Activated T-helper 1 cell treated with anti-CD3 and anti-CD28 coated beads, Interleukin-12 subunit alpha, Interleukin-12 subunit beta, Interleukin-2, Interleukin-4 antibody, amounts not matched to agents 30 ng/mL and 10 ng/mL and 1 ng/mL, durations not matched to agents 14 hours and 24 hours and 36 hours (primary cell): Measurements from ENCODE around the gene MORN1. TPM values are rescaled to one million over a fixed set of nuclear protein-coding genes. Genes with fewer than 3 reads are reported as not detected.
"Not testable (repeated sequence)": the region's sequence is repeated elsewhere in the genome, so short reads cannot be mapped to it uniquely, and the experiment has no call there.

Experiments used
- DNase-seq: peaks from one replicate; pipeline ENCODE4 v3.0.0; 2021; ENCODE audit warnings: low spot score
- H3K27ac Mint-ChIP-seq: one replicate; pipeline ENCODE4 v1.8.0; 2021; ENCODE audit warnings: mild to moderate bottlenecking, mixed read lengths
- H3K27me3 Mint-ChIP-seq: one replicate; pipeline ENCODE4 v1.8.0; 2022; ENCODE audit warnings: mild to moderate bottlenecking, moderate library complexity, mixed read lengths; ENCODE audit not compliant: insufficient read depth
- H3K36me3 Mint-ChIP-seq: one replicate; pipeline ENCODE4 v1.8.0; 2021; ENCODE audit warnings: low read depth, mixed read lengths
- H3K4me1 Mint-ChIP-seq: one replicate; pipeline ENCODE4 v1.8.0; 2021; ENCODE audit warnings: low read depth, mixed read lengths
- H3K4me3 Mint-ChIP-seq: one replicate; pipeline ENCODE4 v1.8.0; 2021; ENCODE audit warnings: mild to moderate bottlenecking, moderate library complexity, mixed read lengths
- H3K9me3 Mint-ChIP-seq: one replicate; pipeline ENCODE4 v1.8.0; 2021; ENCODE audit warnings: mixed read lengths
- intact Hi-C: fragments of 100-400 bp; cut with micrococcal nuclease; formaldehyde crosslinking; loops from one replicate; pipeline ENCODE4 v1.15.1; 2024
- total RNA-seq: library from RNA; stranded (reverse); gene quantifications from 2 replicates; pipeline ENCODE4 v1.2.3, GENCODE V29; 2022

The MORN1 gene
- total RNA-seq, 1 donor from 2014 or later, result 8.4 TPM

- H3K27me3 Mint-ChIP-seq, result no peaks in the 10 kb centered on the region
- intact Hi-C loops, result loop anchor here (5.0 kb wide), 1 partner anchor 244 kb away; no protein-coding TSS in a partner anchor
- peaks cover 26% of the 10 kb centered on the region for H3K4me1 Mint-ChIP-seq
- H3K27ac Mint-ChIP-seq, result no peak overlapping the region
- no peaks in the 10 kb centered on the region for H3K9me3 Mint-ChIP-seq
- H3K4me3 Mint-ChIP-seq, result no peak overlapping the region
- peaks cover 15% of the 10 kb centered on the region for H3K36me3 Mint-ChIP-seq
- DNase-seq, result no peak
Measured at GRCh38 chr1:2303781-2304180, 87.6 kb downstream of the MORN1 start.

GRCh38 chr1:2303016-2303775 lies 88.2 kb downstream of the MORN1 start:
- intact Hi-C loops, result loop anchor here (5.0 kb wide), 1 partner anchor 244 kb away; no protein-coding TSS in a partner anchor
- Mint-ChIP-seq H3K27me3 (no peaks in the 10 kb centered on the region), H3K9me3 (no peaks in the 10 kb centered on the region), H3K4me3 (no peak overlapping the region), H3K27ac (no peak overlapping the region), H3K4me1 (peaks cover 28% of the 10 kb centered on the region), H3K36me3 (peaks cover 13% of the 10 kb centered on the region)
- no peak for DNase-seq

GRCh38 chr1:2302292-2302925 lies 88.9 kb downstream of the MORN1 start:
- intact Hi-C loops, result loop anchor here (5.0 kb wide), 1 partner anchor 245 kb away; no protein-coding TSS in a partner anchor
- peaks cover 28% of the 10 kb centered on the region for H3K4me1 Mint-ChIP-seq
- H3K27me3 Mint-ChIP-seq, result no peaks in the 10 kb centered on the region
- H3K27ac Mint-ChIP-seq, result peak overlapping the region; percentile 34
- no peak overlapping the region for H3K4me3 Mint-ChIP-seq
- H3K9me3 Mint-ChIP-seq, result no peaks in the 10 kb centered on the region
- no peak for DNase-seq
- peaks cover 7% of the 10 kb centered on the region for H3K36me3 Mint-ChIP-seq

DNA sequence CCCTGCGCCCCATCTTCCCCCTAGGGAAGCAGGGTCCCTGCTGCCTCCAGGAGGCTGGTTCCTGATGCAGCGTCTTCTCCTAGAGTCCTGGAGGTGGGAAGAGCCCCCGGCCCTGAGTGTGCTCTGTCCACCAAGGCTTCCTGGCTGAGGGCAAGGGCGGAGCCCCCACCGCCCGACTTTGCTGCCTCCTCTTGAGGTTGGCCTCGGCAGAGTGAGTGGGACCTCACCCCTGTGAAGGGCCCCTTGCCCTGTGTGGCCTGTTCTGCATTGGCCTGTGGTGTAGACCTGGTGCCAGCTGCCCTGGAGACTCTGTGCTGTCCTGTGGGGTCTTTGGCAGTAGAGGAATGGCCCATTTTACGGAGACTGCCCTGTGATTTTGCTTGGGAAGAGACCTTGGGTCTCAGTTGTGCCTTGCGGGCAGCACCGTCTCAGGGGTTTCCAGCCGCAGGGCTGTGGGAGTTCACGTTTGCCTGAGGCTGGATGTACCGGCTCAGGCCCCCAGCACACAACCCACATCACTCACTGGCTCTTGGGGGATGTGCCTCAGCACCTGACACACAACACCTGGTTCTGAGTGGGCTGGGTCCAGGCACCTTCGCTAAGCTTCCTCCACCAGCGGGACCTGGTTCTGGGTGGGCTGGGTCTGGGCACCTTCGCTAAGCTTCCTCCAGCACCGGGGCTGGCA lies 89.6 kb downstream of the MORN1 start:
- peaks cover 29% of the 10 kb centered on the region for H3K4me1 Mint-ChIP-seq
- H3K27ac Mint-ChIP-seq, result peak overlapping the region; percentile 91
- H3K27me3 Mint-ChIP-seq, result no peaks in the 10 kb centered on the region
- H3K4me3 Mint-ChIP-seq, result peak overlapping the region; percentile 77
- peaks cover 5% of the 10 kb centered on the region for H3K36me3 Mint-ChIP-seq
- no peak for DNase-seq
- intact Hi-C loops, result loop anchor here (2.0 to 5.0 kb wide), 3 partner anchors 13 to 246 kb away; no protein-coding TSS in a partner anchor
- no peaks in the 10 kb centered on the region for H3K9me3 Mint-ChIP-seq

GRCh38 chr1:2300851-2301606 lies 90.3 kb downstream of the MORN1 start:
- Mint-ChIP-seq H3K36me3 (peaks cover 4% of the 10 kb centered on the region), H3K9me3 (no peaks in the 10 kb centered on the region), H3K4me3 (peak overlapping the region; percentile 77), H3K4me1 (peaks cover 35% of the 10 kb centered on the region), H3K27ac (peak overlapping the region; percentile 91), H3K27me3 (no peaks in the 10 kb centered on the region)
- intact Hi-C loops, result loop anchor here (1.0 to 5.0 kb wide), 6 partner anchors 11 to 246 kb away; no protein-coding TSS in a partner anchor
- DNase-seq, result peak; percentile 77

DNA sequence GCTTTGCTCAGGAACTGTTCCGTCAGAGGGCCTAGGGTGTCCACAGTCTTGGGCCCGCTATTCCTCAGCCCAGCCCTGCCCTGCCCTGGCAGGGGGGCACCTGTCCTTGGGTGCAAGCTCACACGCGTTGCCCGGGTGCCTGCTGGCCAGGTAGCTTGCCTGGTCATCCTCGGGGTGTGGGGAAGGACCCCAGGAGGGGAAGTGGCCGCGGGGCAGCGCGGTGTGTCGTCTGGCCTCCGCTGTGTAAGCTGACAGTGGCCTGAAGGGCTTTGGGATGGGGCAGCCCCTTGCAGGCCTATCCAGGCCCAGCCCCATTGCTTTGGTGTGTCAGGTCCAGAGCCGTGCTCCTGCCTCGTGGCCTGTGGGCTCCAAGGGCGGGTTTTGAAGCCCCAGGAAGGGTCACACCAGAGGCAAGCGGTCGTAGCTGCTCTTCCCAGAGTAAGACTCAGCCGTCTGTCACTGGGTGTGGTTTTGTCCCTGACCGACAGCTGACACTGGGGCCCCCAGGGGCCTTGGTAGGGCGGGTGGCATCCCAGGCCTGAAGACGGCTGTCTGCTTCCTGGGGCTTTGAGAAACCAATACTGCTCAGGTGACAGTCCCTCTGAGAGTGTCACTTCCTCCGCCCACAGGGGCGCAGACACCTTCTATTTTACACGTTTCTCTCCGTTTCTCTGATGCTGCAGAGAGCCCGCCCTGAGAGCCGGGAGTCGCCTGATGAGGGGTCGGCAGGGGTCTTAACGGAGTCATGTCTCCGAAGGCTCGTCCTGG lies 91.2 kb downstream of the MORN1 start:
- peaks cover 1% of the 10 kb centered on the region for H3K36me3 Mint-ChIP-seq
- intact Hi-C loops, result loop anchor here (1.0 to 5.0 kb wide), 6 partner anchors 10 to 247 kb away; no protein-coding TSS in a partner anchor
- H3K4me1 Mint-ChIP-seq, result peaks cover 44% of the 10 kb centered on the region
- H3K27ac Mint-ChIP-seq, result peak overlapping the region; percentile 91
- H3K9me3 Mint-ChIP-seq, result no peaks in the 10 kb centered on the region
- no peaks in the 10 kb centered on the region for H3K27me3 Mint-ChIP-seq
- DNase-seq, result peak; percentile 67
- peak overlapping the region; percentile 77 for H3K4me3 Mint-ChIP-seq

GRCh38 chr1:2299131-2299627 lies 92.2 kb downstream of the MORN1 start:
- H3K9me3 Mint-ChIP-seq, result no peaks in the 10 kb centered on the region
- DNase-seq, result no peak
- no peak overlapping the region for H3K4me3 Mint-ChIP-seq
- peaks cover 44% of the 10 kb centered on the region for H3K4me1 Mint-ChIP-seq
- H3K36me3 Mint-ChIP-seq, result peaks cover 1% of the 10 kb centered on the region
- H3K27me3 Mint-ChIP-seq, result no peaks in the 10 kb centered on the region
- H3K27ac Mint-ChIP-seq, result peak overlapping the region; percentile 91
- intact Hi-C loops, result loop anchor here (10.0 kb wide), 2 partner anchors 86 to 226 kb away; partner anchors contain the start of gene PANK4

DNA sequence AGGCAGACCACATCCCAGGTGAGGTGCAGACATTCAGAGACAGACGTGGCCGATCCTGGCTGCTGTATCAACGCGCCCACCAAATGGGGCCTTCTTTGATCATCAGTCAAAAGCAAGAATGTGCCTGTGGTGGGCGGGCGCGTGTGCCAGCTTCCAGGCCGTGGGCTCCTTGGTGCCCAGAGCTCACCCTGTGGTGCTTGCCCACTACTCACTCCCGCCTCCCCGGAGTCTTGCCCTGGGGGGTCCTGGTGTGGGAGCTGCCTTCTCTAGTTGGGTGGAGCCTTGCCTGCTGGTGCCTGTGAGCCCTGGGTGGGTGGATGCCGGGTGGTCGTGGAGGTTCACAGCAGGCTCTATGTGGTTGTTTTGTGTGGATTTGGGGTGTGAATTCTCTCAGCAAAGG lies 92.7 kb downstream of the MORN1 start:
- intact Hi-C loops, result loop anchor here (10.0 kb wide), 2 partner anchors 86 to 226 kb away; partner anchors contain the start of gene PANK4
- Mint-ChIP-seq H3K9me3 (no peaks in the 10 kb centered on the region), H3K27me3 (no peaks in the 10 kb centered on the region), H3K4me3 (no peak overlapping the region), H3K27ac (peak overlapping the region; percentile 52), H3K36me3 (peaks cover 1% of the 10 kb centered on the region), H3K4me1 (peaks cover 44% of the 10 kb centered on the region)
- DNase-seq, result no peak

DNA sequence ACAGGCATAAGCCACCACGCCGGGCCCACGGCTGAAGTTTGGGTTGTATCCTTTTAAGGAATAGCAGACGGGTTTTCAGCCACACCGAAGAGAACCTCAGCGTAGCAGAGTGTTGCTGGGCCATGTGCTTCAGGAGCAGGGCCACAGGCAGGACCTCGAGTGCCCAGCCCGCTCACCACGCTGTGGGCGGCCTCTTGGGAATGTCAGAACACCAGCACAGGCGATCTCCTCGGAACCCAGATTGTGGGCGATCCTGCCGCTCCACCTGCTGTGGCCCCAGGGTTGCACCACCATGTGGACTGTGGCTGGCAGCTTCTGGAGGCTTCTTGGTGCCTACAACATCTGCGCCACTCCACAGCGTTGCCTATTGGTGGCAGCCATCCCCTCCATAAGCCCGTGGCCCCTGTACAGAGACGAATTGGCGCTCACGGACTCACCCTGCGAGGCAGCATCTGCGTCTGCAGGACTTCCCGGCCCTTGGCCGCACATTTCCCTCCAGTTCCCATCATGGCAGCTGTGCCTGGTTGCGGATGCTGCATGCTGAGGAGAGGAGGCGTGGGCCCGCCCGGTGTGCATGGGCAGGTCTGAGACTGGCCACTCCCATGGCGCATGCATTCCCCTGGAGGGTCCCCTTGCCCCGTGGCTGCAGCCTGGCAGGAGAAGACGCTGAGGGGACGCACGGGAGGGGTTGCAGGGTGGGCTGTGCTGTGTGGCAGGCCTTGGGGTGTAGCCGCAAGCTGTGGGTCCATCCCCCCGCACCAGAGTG lies 93.9 kb downstream of the MORN1 start:
- Mint-ChIP-seq H3K4me1 (peaks cover 50% of the 10 kb centered on the region), H3K27me3 (no peaks in the 10 kb centered on the region), H3K4me3 (no peak overlapping the region), H3K36me3 (peaks cover 1% of the 10 kb centered on the region), H3K27ac (no peak overlapping the region), H3K9me3 (no peaks in the 10 kb centered on the region)
- intact Hi-C loops, result loop anchor here (10.0 kb wide), 2 partner anchors 87 to 227 kb away; partner anchors contain the start of gene PANK4
- DNase-seq, result no peak

DNA sequence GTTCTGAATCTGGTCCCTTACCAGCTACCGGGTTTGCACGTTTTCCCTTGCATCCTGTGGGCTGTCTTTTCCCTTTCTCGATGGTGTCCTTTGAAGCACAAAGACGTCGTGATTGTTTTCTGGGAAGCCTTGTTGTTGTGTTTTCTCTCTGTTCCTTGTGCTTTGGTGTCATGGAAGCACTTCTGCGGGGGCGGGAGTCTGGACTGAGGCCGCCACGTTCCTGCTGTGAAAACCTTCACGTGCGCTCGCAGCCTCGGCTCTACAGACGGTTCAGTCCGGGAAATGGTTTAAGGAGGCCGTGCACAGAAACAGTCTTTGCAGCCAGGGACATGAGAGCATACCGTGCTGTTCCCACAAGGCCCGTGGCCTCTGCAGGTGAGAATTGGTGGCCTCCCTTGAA lies 94.7 kb downstream of the MORN1 start:
- no peak for DNase-seq
- Mint-ChIP-seq H3K27me3 (no peaks in the 10 kb centered on the region), H3K4me3 (no peak overlapping the region), H3K27ac (peak overlapping the region; percentile 77), H3K9me3 (no peaks in the 10 kb centered on the region), H3K36me3 (peaks cover 1% of the 10 kb centered on the region), H3K4me1 (peaks cover 55% of the 10 kb centered on the region)
- intact Hi-C loops, result loop anchor here (10.0 kb wide), 2 partner anchors 88 to 228 kb away; partner anchors contain the start of gene PANK4

DNA sequence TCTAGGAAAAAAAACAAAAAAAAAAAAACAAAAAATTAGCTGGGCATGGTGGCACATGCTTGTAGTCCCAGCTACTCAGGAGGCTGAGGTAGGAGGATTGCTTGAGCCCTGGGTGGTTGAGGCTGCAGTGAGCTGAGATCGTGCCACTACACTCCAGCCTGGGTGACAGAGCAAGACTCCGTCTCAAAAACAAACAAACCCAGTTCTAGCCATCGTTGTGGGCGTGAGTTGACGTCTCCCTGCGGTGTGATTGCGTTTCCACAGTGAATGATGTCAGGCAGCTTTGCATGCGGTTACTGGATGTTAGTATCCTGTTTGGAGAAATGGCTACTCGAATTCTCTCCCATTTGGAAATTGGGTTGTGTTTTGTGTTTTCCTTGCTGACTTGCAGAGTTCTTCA lies 95.1 kb downstream of the MORN1 start:
- H3K27ac Mint-ChIP-seq, result peak overlapping the region; percentile 77
- intact Hi-C loops, result loop anchor here (10.0 kb wide), 2 partner anchors 89 to 229 kb away; partner anchors contain the start of gene PANK4
- H3K4me1 Mint-ChIP-seq, result peaks cover 53% of the 10 kb centered on the region
- H3K4me3 Mint-ChIP-seq, H3K9me3 Mint-ChIP-seq, H3K36me3 Mint-ChIP-seq, DNase-seq, H3K27me3 Mint-ChIP-seq: not testable (repeated sequence)
